T47D (cell line): ENCODE results near the gene DMWD.
"Not testable (repeated sequence)": the region's sequence is repeated elsewhere in the genome, so short reads cannot be mapped to it uniquely, and the experiment has no call there.

ENCODE experiments used
- DNase-seq, 2 experiments: peaks; one replicate each; pipeline versions ENCODE4 v3.0.0 to v3.0.0-alpha.2; 2011 to 2012; ENCODE audit warnings: low read depth in 1 of 2, low spot score in 1 of 2
- JUND ChIP-seq: IDR thresholded peaks from 2 replicates; pipeline ENCODE4 v1.6.1; 2012; ENCODE audit warnings: low read depth
- in situ Hi-C: cut with HindIII; loops from 2 replicates; pipeline ENCODE4 v1.10.0; 2016; ENCODE audit warnings: low sequenced_read_pairs, low pct_unique_long_range_greater_than_20kb

Gene DMWD

GRCh38 chr19:45761714-45762113 is 30.9 kb downstream of the DMWD start:
- in situ Hi-C loops, result no loop called here
- DNase-seq, result no peak
- no peak for TF ChIP-seq JUND

GRCh38 chr19:45758921-45759320 is 33.7 kb downstream of the DMWD start:
- no peak for TF ChIP-seq JUND
- no peak for DNase-seq
- in situ Hi-C loops, result no loop called here

- in situ Hi-C loops, result no loop called here
- DNase-seq, result no peak
- TF ChIP-seq JUND, result no peak
Observed at GRCh38 chr19:45757695-45758094, 35.0 kb downstream of the DMWD start.

GRCh38 chr19:45754323-45754722 is 38.3 kb downstream of the DMWD start:
- no peak for DNase-seq
- in situ Hi-C loops, result no loop called here
- TF ChIP-seq JUND, result no peak

- in situ Hi-C loops, result no loop called here
- DNase-seq, result peak in 1 of 2 experiments; percentile 32
- no peak for TF ChIP-seq JUND
Observed at GRCh38 chr19:45753548-45753947, 39.1 kb downstream of the DMWD start.

- TF ChIP-seq JUND, result no peak
- DNase-seq, result no peak
- in situ Hi-C loops, result no loop called here
Observed at GRCh38 chr19:45752639-45753038, 40.0 kb downstream of the DMWD start.

- in situ Hi-C loops, result not testable (repeated sequence)
Observed at GRCh38 chr19:45751483-45751882, 41.2 kb downstream of the DMWD start.

GRCh38 chr19:45747513-45747912 is 45.1 kb downstream of the DMWD start:
- no peak for TF ChIP-seq JUND
- in situ Hi-C loops, result no loop called here
- DNase-seq, result no peak

More at GRCh38 chr19:45751483-45751882, 41.2 kb downstream of the DMWD start:
- not testable (repeated sequence) for DNase-seq

- DNase-seq, result no peak
- in situ Hi-C loops, result no loop called here
Observed at GRCh38 chr19:45746866-45747265, 45.8 kb downstream of the DMWD start.

GRCh38 chr19:45745606-45746005 is 47.0 kb downstream of the DMWD start:
- no peak for TF ChIP-seq JUND
- in situ Hi-C loops, result no loop called here
- peak in 1 of 2 experiments; percentile 13 for DNase-seq

More at GRCh38 chr19:45746866-45747265, 45.8 kb downstream of the DMWD start:
- TF ChIP-seq JUND, result no peak

GRCh38 chr19:45742969-45743368 is 49.7 kb downstream of the DMWD start:
- peak in 1 of 2 experiments; percentile 76 for DNase-seq
- TF ChIP-seq JUND, result no peak
- in situ Hi-C loops, result no loop called here

GRCh38 chr19:45739498-45740439 is 52.9 kb downstream of the DMWD start:
- DNase-seq, result no peak
- TF ChIP-seq JUND, result no peak
- in situ Hi-C loops, result no loop called here

- in situ Hi-C loops, result no loop called here
- TF ChIP-seq JUND, result no peak
- DNase-seq, result no peak
Observed at GRCh38 chr19:45733160-45733810, 59.4 kb downstream of the DMWD start, which contains the start of gene MEIOSIN. Gene MEIOSIN, plus strand, starts transcription at chr19:45733439. Its CDS starts 1,938 bp downstream, at chr19:45735377.
